ENCODE measurements around the gene UMODL1.

Gene UMODL1

GRCh38 chr21:42190486-42190863 lies 119.4 kb downstream of the UMODL1 start:
- no peak overlapping the region for H3K4me3 ChIP-seq (ENCODE audit: low read depth, low read length)
- no peak for DNase-seq (ENCODE audit: low read depth)

- no peak overlapping the region for H3K4me3 ChIP-seq (ENCODE audit: low read depth, low read length)
- DNase-seq (ENCODE audit: low read depth), result no peak
These were observed 119.9 kb downstream of the UMODL1 start for GRCh38 chr21:42191064-42191463.

GRCh38 chr21:42191696-42192595 lies 120.8 kb downstream of the UMODL1 start:
- H3K4me3 ChIP-seq (ENCODE audit: low read depth, low read length), result no peak overlapping the region
- no peak for DNase-seq (ENCODE audit: low read depth)
